ENCODE data around the gene RBM26. TPM values are rescaled to one million over a fixed set of nuclear protein-coding genes. Genes with fewer than 3 reads are reported as not detected.

RBM26 gene
- total RNA-seq, 1 experiment from 2014 or later, result 70.5 TPM

DNA sequence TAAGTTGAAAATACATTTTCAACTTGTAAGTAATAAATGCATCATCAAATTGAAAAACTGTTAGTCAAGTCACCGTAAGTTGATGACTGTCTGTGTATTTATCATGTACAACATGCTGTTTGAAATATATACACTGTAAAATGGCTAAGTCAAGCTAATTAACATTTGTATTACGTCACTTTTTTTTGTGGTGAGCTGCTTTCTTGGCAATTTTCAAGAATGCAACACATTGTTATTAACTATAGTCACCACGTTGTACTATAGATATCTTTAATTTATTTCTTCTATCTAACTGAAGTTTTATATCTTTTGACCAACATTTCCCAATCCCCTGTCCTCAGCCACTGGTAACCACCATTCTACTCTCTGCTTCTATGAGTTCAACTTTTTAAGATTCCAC lies 57.0 kb downstream of the RBM26 start:
- DNase-seq, result no peak

More for the DNA sequence above, 57.0 kb downstream of the RBM26 start:
- Histone ChIP-seq H3K56ac (ENCODE audit: insufficient read length, low read depth, low read length) (no peak overlapping the region), H3T11ph (ENCODE audit: low read length) (no peak overlapping the region), H3K27me3 (ENCODE audit: insufficient read depth, low read length) (no peaks in the 10 kb centered on the region), H3K23me2 (ENCODE audit: insufficient read length, low read depth, low read length, poor library complexity, severe bottlenecking) (no peaks in the 10 kb centered on the region), H3K4ac (ENCODE audit: low read depth, low read length) (no peak overlapping the region), H2BK120ac (ENCODE audit: low read depth, low read length, poor library complexity, severe bottlenecking) (no peak overlapping the region), H4K20me1 (ENCODE audit: control insufficient read depth, insufficient read depth, insufficient read length) (no peaks in the 10 kb centered on the region), H3K79me1 (ENCODE audit: insufficient read depth, low read depth, low read length, poor library complexity, severe bottlenecking) (no peaks in the 10 kb centered on the region), H4K8ac (replicated peaks; ENCODE audit: insufficient read length, low read depth, low read length) (no peak overlapping the region), H3K27ac (ENCODE audit: insufficient read length, low read depth, low read length) (no peak overlapping the region), H3K9me3 (ENCODE audit: control insufficient read depth, low read depth, low read length) (no peaks in the 10 kb centered on the region), H4K5ac (ENCODE audit: insufficient read length, low read depth, low read length) (no peak overlapping the region), H2AFZ (ENCODE audit: low read length) (no peak overlapping the region), H3K4me1 (ENCODE audit: insufficient read depth, low read length) (no peaks in the 10 kb centered on the region), H2AK5ac (ENCODE audit: insufficient read length, low read length) (no peak overlapping the region), H3K18ac (ENCODE audit: insufficient read length, low read depth, low read length) (no peak overlapping the region), H2BK5ac (ENCODE audit: insufficient read length, low read length) (no peak overlapping the region), H2BK15ac (ENCODE audit: low read depth, low read length) (no peak overlapping the region), H3K23ac (ENCODE audit: insufficient read length, low read depth, low read length) (no peak overlapping the region), H3K9ac (ENCODE audit: extremely low read depth, insufficient read length, low read length) (no peak overlapping the region), H4K91ac (ENCODE audit: insufficient read length, low read depth, low read length) (no peak overlapping the region), H2BK12ac (ENCODE audit: insufficient read length, low read depth, low read length) (no peak overlapping the region), H3K14ac (ENCODE audit: insufficient read depth, low read length) (no peak overlapping the region), H3K4me2 (ENCODE audit: insufficient read depth, insufficient read length, low read length) (no peak overlapping the region), H2BK20ac (ENCODE audit: low read depth, low read length, poor library complexity, severe bottlenecking) (no peak overlapping the region), H3K79me2 (ENCODE audit: insufficient read depth, low read length) (no peaks in the 10 kb centered on the region)
- no peaks in the 10 kb centered on the region for H3K4me1 Mint-ChIP-seq
- no peak overlapping the region for H3K4me3 Mint-ChIP-seq
- WGBS (ENCODE audit: extremely low coverage, insufficient read length, low lambda C conversion rate), result no CpG with 5 or more reads among the region's 3 CpGs
- no peaks in the 10 kb centered on the region for H3K9me3 Mint-ChIP-seq
- TF ChIP-seq, protein P1, sequence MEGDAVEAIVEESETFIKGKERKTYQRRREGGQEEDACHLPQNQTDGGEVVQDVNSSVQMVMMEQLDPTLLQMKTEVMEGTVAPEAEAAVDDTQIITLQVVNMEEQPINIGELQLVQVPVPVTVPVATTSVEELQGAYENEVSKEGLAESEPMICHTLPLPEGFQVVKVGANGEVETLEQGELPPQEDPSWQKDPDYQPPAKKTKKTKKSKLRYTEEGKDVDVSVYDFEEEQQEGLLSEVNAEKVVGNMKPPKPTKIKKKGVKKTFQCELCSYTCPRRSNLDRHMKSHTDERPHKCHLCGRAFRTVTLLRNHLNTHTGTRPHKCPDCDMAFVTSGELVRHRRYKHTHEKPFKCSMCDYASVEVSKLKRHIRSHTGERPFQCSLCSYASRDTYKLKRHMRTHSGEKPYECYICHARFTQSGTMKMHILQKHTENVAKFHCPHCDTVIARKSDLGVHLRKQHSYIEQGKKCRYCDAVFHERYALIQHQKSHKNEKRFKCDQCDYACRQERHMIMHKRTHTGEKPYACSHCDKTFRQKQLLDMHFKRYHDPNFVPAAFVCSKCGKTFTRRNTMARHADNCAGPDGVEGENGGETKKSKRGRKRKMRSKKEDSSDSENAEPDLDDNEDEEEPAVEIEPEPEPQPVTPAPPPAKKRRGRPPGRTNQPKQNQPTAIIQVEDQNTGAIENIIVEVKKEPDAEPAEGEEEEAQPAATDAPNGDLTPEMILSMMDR (conservative IDR thresholded peaks at IDR 0.05), result no peak
- H3K27me3 Mint-ChIP-seq (ENCODE audit: low read depth), result no peaks in the 10 kb centered on the region
- H3K36me3 Mint-ChIP-seq (ENCODE audit: insufficient read depth in 1 of 3, low read depth in 3 of 3), result peaks cover 15 to 37% (median 19%) of the 10 kb centered on the region in 3 experiments; a peak in 6 of 7 replicates
- H3K27ac Mint-ChIP-seq, result no peak overlapping the region
